NCI-H345 treated with DMSO at 0.1 percent for 48 hours (cell line): Measurements from ENCODE around the gene HDGFL1.

Experiments used
- DNase-seq: peaks from one replicate; lab custom pipeline; 2025; ENCODE audit not compliant: unreplicated experiment; lab: John Stamatoyannopoulos, UW

The HDGFL1 gene

GRCh38 chr6:22589118-22589517 is 19.8 kb downstream of the HDGFL1 start:
- no peak for DNase-seq

- DNase-seq = no peak
These were observed 21.1 kb downstream of the HDGFL1 start for GRCh38 chr6:22590423-22590822.

GRCh38 chr6:22593895-22594294 is 24.5 kb downstream of the HDGFL1 start:
- no peak for DNase-seq

GRCh38 chr6:22596011-22596410 is 26.6 kb downstream of the HDGFL1 start:
- no peak for DNase-seq

GRCh38 chr6:22598339-22598738 is 29.0 kb downstream of the HDGFL1 start:
- DNase-seq = no peak

- DNase-seq = no peak
These were observed 30.7 kb downstream of the HDGFL1 start for GRCh38 chr6:22600059-22600458.

- no peak for DNase-seq
These were observed 32.6 kb downstream of the HDGFL1 start for GRCh38 chr6:22601984-22602383.

GRCh38 chr6:22605736-22606135 is 36.4 kb downstream of the HDGFL1 start:
- no peak for DNase-seq

- DNase-seq = no peak
These were observed 40.8 kb downstream of the HDGFL1 start for GRCh38 chr6:22610127-22610526.

- no peak for DNase-seq
These were observed 42.9 kb downstream of the HDGFL1 start for GRCh38 chr6:22612236-22612635.

GRCh38 chr6:22613051-22613450 is 43.7 kb downstream of the HDGFL1 start:
- DNase-seq = no peak

- DNase-seq = no peak
These were observed 44.3 kb downstream of the HDGFL1 start for GRCh38 chr6:22613695-22614094.

GRCh38 chr6:22614547-22614946 is 45.2 kb downstream of the HDGFL1 start:
- DNase-seq = no peak

GRCh38 chr6:22621028-22621427 is 51.7 kb downstream of the HDGFL1 start:
- DNase-seq = no peak
